Measurements from ENCODE around the gene ZNF668.
"Not testable (repeated sequence)": the region's sequence is repeated elsewhere in the genome, so short reads cannot be mapped to it uniquely, and the experiment has no call there.

ZNF668 gene

GRCh38 chr16:31016018-31016417, 58.0 kb downstream of the ZNF668 start:
- in situ Hi-C loops (cut with MboI; ENCODE audit: low sequenced_read_pairs), result no loop called here

GRCh38 chr16:31013292-31013691, 60.7 kb downstream of the ZNF668 start:
- in situ Hi-C loops (cut with MboI; ENCODE audit: low sequenced_read_pairs), result not testable (repeated sequence)

- in situ Hi-C loops (cut with MboI; ENCODE audit: low sequenced_read_pairs), result not testable (repeated sequence)
These were observed 62.2 kb downstream of the ZNF668 start for GRCh38 chr16:31011815-31012214.
